Measurements from ENCODE around the gene MCM9. TPM values are rescaled to one million over a fixed set of nuclear protein-coding genes. Genes with fewer than 3 reads are reported as not detected.
"Not testable (repeated sequence)": the region's sequence is repeated elsewhere in the genome, so short reads cannot be mapped to it uniquely, and the experiment has no call there.

Gene MCM9
- total RNA-seq, 4 donors from 2014 or later = 26.7 to 47.2 (median 35.8) TPM

- no peak for DNase-seq
- Histone ChIP-seq H3K36me3 (no peaks in the 10 kb centered on the region), H3K27me3 (no peaks in the 10 kb centered on the region), H3K9me3 (no peaks in the 10 kb centered on the region), H3K4me1 (no peaks in the 10 kb centered on the region), H3K4me3 (replicated peaks in 1 of 3) (no peak overlapping the region), H3K27ac (no peak overlapping the region)
- 55 to 65% methylated on average over 1 of the region's 1 CpG for WGBS, 2 donors
- TF ChIP-seq POLR2A (IDR thresholded peaks at IDR 0.05) (no peak), CTCF (IDR thresholded peaks at IDR 0.05) (no peak)
- intact Hi-C loops (cut with DNase I) = no loop called here
These were observed 163.7 kb downstream of the MCM9 start for GRCh38 chr6:118771253-118771652.

GRCh38 chr6:118770835-118771234 is 164.1 kb downstream of the MCM9 start:
- TF ChIP-seq CTCF (IDR thresholded peaks at IDR 0.05) = no peak
- TF ChIP-seq POLR2A (IDR thresholded peaks at IDR 0.05) = no peak
- no peak overlapping the region for H3K27ac ChIP-seq
- intact Hi-C loops (cut with DNase I) = no loop called here
- no peaks in the 10 kb centered on the region for H3K9me3 ChIP-seq
- H3K4me3 ChIP-seq (replicated peaks in 1 of 3) = no peak overlapping the region
- no peaks in the 10 kb centered on the region for H3K4me1 ChIP-seq
- WGBS, 2 donors = 83 to 92% methylated on average over 2 of the region's 2 CpGs
- no peaks in the 10 kb centered on the region for H3K27me3 ChIP-seq
- DNase-seq = no peak
- H3K36me3 ChIP-seq = no peaks in the 10 kb centered on the region

- H3K4me3 ChIP-seq (replicated peaks in 1 of 3) = no peak overlapping the region
- TF ChIP-seq POLR2A (IDR thresholded peaks at IDR 0.05) = no peak
- TF ChIP-seq CTCF (IDR thresholded peaks at IDR 0.05) = no peak
- no peaks in the 10 kb centered on the region for H3K9me3 ChIP-seq
- H3K27me3 ChIP-seq = no peaks in the 10 kb centered on the region
- no peak overlapping the region for H3K27ac ChIP-seq
- intact Hi-C loops (cut with DNase I) = no loop called here
- H3K36me3 ChIP-seq = no peaks in the 10 kb centered on the region
- 88 to 93% methylated on average over 2 of the region's 2 CpGs for WGBS, 2 donors
- no peaks in the 10 kb centered on the region for H3K4me1 ChIP-seq
- DNase-seq = no peak
These were observed 164.7 kb downstream of the MCM9 start for GRCh38 chr6:118770112-118770788.

- intact Hi-C loops (cut with DNase I) = no loop called here
- Histone ChIP-seq H3K27me3 (no peaks in the 10 kb centered on the region), H3K36me3 (no peaks in the 10 kb centered on the region), H3K27ac (no peak overlapping the region), H3K4me3 (replicated peaks in 1 of 3) (no peak overlapping the region), H3K4me1 (no peaks in the 10 kb centered on the region), H3K9me3 (no peaks in the 10 kb centered on the region)
- TF ChIP-seq CTCF (IDR thresholded peaks at IDR 0.05) (no peak), POLR2A (IDR thresholded peaks at IDR 0.05) (no peak)
- 51 to 74% methylated on average over 3 of the region's 3 CpGs for WGBS, 2 donors
- DNase-seq = no peak
These were observed 166.0 kb downstream of the MCM9 start for GRCh38 chr6:118768904-118769325.

- Histone ChIP-seq H3K4me1 (no peaks in the 10 kb centered on the region), H3K4me3 (replicated peaks in 1 of 3) (no peak overlapping the region), H3K36me3 (no peaks in the 10 kb centered on the region), H3K27me3 (no peaks in the 10 kb centered on the region), H3K27ac (no peak overlapping the region), H3K9me3 (no peaks in the 10 kb centered on the region)
- intact Hi-C loops (cut with DNase I) = no loop called here
- no peak for DNase-seq
- no peak for TF ChIP-seq POLR2A (IDR thresholded peaks at IDR 0.05)
- TF ChIP-seq CTCF (IDR thresholded peaks at IDR 0.05) = no peak
- 71 to 83% methylated on average over 3 of the region's 3 CpGs for WGBS, 2 donors
These were observed 166.5 kb downstream of the MCM9 start for GRCh38 chr6:118768441-118768840.

- H3K4me3 ChIP-seq (replicated peaks in 1 of 3); DNase-seq; H3K4me1 ChIP-seq; H3K36me3 ChIP-seq; intact Hi-C loops (cut with DNase I); H3K27me3 ChIP-seq; H3K9me3 ChIP-seq; H3K27ac ChIP-seq: not testable (repeated sequence)
- WGBS, 2 donors = 95 to 96% methylated on average over 2 of the region's 2 CpGs
These were observed 169.6 kb downstream of the MCM9 start for GRCh38 chr6:118765316-118765715.
